ENCODE measurements around the gene AJAP1.
"Not testable (repeated sequence)": the region's sequence is repeated elsewhere in the genome, so short reads cannot be mapped to it uniquely, and the experiment has no call there.

The AJAP1 gene, protein sequence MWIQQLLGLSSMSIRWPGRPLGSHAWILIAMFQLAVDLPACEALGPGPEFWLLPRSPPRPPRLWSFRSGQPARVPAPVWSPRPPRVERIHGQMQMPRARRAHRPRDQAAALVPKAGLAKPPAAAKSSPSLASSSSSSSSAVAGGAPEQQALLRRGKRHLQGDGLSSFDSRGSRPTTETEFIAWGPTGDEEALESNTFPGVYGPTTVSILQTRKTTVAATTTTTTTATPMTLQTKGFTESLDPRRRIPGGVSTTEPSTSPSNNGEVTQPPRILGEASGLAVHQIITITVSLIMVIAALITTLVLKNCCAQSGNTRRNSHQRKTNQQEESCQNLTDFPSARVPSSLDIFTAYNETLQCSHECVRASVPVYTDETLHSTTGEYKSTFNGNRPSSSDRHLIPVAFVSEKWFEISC

DNA sequence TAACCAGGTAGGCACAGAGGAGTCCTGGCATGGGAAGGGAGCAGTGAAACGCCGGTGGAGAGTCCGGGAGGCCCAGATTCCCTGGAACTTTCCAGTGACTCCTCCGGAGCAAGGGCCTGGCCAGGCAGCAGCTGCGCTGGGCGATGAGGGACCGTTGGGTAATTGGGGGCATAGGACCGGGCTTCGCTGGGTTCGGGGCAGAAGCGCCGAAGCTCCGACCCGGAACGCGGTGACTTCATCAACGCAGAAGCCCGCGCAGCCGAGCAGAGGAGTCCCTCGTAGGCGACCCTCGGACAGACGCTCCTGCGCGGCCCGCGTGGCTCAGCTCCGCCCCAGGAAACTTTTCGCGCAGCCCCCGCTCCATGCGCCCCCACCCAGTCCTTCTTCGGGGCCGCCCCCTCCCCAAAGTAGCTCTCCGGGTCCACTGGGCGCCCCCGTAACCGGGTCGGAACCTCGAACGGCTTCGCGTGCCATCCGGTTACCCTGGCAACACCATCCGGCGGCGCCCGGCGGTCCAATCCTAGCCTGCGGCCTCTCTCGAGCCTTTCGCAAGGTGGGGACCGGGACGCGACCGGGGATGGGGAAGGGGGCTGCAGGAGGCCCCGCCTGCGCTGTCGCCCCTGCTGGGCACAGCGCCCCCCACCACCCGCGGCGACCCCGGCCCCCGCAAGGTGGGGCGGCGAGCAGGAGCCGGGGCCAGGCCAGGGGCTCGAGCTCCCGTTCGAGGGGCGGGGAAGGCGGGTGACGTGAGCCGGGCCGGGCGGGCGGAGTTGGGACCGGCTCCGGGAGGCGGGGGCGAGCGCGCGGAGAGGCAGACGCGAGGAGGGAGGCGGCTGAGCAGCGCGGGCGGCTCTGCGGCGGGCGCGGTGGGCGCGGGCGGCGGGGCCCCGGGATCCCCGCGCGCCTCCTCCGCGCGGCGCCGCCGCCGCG, at the start of gene AJAP1:
TSS of gene AJAP1 (plus strand) at position 814 of the 930 bp plus-strand sequence. CDS start 817 bp downstream, outside the sequence.
- no peak for DNase-seq (ENCODE audit: low read depth in 2 of 2)

DNA sequence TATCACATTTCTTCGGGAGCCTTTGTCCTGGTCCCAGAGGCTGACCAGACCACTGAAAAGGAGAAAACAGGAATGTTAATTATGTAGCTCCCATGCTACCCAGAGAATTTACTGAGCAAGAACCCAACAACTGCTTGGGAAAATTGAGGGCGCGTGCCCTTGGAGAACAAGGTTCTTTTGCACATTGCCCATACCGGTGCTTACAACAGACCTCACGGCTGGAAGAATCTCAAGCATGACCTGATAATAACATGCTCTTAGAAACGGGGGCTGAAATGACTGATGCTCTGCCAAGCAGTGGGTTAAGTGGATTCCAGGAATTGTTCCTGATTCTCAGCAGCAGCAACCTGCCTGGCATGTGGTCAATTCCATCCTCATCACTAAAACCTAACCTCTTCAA, 49.3 kb upstream of the AJAP1 start:
- DNase-seq (ENCODE audit: low read depth in 2 of 2), result no peak

DNA sequence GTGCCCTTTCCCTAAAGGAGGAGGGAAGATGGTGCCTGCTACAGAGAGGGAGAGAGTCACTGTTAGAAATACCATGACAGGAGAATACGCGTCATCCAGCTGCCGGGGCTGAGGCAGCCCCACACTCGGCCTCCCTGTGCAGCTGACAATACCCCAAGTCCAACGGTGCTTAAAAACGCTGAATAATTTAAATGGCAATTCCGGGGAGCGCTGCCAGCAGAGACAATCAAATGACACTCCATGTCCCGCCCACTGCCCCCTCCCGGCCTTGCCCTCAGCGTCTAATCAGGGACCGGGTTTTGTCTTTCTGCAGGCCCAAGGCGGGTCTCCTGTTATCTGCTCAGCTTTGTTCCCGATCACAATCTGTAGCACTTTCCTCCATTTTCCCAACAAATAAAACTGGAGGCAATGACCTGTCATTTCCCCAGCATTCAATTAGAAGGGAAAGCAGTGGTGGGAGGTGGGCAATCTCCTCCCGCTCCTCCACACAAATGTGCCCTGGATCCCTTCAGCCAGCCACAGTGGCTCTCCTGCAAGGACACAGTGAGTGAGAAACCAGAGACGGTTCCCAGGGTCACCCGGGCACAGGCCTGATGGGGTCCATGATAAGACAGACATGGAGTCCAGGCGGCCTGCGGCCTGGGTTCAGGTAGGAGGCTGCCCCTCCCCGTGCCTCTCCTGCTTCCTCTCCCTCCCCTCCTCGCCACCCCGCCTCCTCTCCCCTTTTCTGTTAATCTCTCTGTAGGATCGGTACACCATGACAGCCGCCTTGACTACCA, 42.7 kb upstream of the AJAP1 start:
- no peak for DNase-seq (ENCODE audit: low read depth in 2 of 2)

DNA sequence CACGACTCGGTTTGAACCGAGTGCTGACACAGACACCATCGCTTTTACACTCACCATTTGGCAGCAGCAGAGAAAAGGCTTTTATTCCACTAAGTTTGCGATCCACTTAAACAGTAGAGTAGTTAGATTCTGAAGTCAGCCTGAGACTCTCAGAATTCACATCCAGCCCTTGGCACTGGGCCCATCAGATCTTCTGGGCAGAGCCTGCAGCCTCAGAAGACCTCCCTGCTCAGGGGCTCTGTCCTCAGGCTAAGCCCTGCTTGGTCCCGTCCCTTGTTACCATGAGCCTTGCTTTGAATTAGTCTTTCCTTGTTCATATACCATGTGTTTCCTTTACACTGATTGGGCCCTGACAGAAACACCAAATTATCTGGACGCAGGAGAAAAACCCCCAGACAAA, 41.4 kb upstream of the AJAP1 start:
- DNase-seq (ENCODE audit: low read depth in 2 of 2), result no peak

DNA sequence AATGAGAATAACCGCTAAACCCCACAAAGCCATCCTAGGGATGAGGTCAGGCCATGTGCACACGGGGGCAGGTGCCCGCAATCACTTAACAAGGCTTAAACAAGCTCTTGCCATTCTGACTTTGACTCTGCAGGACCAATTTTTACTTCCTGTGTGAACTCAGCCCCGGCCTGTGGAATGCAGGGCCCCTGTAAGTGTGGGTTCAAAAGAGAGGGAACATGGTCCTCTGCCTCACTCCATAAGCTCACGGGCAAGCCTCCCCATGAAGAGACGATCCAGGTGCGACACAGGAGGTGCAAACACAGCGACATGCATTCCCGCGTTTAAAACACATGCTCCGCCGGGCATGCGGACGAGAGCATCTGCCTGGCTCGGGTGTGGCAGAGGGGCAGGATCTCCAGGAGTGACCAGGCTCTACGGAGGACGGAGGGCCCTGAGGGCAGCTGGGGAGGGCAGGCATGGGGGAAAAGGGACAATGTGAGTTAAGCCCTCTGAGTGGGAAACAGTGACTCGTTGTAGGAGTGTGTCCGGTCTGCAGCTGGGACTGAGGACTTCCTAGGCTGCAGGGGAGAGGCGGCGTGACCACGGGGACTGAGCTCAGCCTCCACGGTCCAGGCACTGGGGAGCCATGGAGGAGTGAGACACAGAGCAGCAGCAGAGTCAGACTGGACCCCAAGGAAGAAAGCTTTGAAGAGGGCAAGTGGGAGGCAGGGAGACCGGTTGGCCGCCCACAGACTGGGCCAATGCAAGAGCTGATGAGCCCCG, 40.6 kb upstream of the AJAP1 start:
- no peak for DNase-seq (ENCODE audit: low read depth in 2 of 2)

DNA sequence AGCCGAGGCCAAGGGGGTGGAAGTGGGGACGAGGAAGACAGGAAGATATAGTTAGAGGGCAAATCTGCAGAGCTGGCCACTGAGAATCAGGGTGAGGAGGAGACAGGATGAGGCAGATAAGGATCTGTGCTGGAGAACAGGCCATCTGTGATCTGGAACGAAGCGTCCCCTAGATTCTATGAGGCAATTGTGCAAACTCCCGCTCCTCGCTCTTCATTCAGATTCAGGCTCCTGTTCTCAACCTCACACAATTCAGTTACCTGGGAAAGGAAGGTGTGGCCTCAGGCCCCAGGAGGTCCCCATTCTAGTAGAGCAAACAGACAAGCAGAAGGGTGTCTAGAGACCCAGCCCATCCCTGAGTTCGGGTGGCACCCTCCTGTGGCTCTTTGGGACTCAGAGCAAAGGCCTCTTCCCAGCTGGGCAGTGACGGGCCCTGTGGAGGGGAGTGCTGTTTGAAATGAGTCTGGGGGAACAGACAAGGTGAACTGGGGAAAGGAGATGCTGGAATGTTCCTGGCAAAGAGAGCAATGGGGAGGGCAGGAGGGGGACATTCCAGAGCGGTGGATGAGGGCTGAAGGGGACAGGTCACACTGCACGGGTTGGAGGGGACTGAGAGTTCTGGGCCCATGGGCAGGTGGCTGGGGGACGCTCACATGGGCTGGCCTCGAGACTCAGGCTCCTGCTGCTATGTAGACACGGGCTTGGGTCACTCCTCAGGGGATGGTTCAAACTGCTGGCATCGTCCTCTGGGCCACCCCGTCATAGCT, 39.9 kb upstream of the AJAP1 start:
- no peak for DNase-seq (ENCODE audit: low read depth in 2 of 2)

DNA sequence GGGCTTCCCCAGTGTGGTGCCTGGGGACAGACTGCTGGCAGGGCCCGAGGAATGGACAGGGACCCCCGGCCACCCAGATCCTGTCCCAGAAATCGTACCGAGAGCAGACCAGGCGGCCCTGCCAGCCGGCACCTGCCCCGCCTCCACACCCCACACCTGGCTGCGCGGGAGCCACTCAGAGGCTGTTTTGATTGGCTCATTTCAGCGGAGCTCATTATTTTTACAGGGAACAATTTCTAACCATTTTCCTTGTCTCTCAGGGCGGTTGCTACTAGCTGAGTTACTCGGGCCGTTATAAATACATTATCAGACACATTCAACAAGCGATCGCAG, 39.3 kb upstream of the AJAP1 start:
- no peak for DNase-seq (ENCODE audit: low read depth in 2 of 2)

DNA sequence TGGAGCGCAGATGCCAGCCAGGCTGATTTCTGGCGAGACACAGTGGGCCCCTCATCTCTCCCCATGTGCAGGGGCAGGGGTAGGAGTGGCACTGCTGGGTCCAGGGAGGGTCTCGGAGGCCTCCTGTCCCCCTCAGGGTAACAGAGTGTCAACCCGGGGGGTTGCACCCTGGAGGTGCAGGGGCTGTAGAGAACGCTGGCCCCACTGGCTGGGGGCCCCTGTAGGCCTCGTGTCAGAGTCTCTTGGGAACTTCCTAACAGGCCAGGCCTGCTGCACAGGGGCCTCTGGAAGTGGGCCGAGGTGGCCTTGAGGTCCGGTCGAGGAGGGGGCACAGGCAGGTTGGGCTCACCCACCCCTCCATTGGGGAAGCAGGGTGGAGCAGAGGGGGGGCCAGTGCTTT, 38.9 kb upstream of the AJAP1 start:
- DNase-seq (ENCODE audit: low read depth in 2 of 2), result no peak

DNA sequence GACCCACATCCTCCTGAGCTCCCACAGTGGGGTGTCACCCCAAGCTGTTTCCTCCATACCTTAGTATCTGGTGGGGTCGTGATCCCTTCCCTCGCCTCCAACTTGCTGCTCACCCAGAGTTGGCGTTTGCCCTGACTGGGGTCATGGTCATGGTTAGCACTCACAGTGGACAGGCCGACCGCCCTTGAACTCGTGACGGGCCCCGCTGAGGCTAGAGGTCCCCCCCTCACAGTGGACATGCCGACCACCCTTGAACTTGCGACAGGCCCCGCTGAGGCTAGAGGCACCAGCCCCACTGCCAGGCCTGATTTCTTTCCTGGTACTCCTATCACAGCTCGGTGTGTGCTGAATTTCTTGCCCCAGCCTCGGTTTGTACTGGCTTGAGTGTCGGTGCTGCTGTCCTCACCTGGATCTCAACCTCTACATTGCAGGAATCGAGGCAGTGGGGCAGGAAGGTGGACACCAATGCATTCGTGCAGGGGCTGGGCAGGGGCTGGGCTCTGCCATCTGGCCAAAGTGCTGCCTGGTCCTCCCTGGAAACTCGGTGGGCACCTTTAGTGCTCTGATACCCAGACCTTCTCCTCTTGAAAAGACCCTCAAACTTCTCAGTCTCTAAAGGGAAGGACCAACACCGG, 37.5 kb upstream of the AJAP1 start:
- no peak for DNase-seq (ENCODE audit: low read depth in 2 of 2)

DNA sequence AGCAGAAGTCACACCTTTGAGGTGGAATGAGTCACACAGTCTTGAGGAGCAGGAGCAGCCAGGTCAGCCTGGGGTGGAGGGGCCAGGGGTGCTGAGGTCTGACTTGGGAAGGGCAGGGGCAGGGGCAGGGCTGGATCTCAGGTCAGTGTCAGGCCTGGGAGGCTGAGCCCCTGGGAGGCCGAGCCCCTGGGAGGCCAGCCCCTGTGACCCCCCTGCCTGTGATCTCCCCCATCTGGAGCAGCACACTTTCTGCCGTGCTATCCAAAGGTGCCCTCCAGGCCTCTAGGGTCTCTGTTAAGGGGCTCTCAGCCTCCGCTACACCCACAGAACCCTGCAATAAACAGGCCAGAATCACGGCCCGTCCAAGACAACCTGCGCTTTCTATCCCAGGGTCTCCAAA, 36.9 kb upstream of the AJAP1 start:
- DNase-seq (ENCODE audit: low read depth in 2 of 2), result no peak

DNA sequence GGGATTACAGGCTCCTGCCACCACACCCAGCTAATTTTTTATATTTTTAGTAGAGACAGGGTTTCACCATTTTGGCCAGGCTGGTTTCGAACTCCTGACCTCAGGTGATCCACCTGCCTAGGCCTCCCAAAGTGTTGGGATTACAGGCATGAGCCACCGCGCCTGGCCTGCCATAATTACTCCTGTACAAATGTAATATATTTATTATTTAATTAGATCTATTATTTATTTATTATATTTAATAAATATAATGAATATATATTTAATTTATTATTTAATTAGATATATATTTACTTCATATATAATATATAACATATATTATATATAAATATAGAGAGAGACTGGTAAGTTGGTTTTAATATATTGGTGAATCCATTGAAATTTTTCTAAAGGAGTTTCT, 35.6 kb upstream of the AJAP1 start:
- not testable (repeated sequence) for DNase-seq (ENCODE audit: low read depth in 2 of 2)

DNA sequence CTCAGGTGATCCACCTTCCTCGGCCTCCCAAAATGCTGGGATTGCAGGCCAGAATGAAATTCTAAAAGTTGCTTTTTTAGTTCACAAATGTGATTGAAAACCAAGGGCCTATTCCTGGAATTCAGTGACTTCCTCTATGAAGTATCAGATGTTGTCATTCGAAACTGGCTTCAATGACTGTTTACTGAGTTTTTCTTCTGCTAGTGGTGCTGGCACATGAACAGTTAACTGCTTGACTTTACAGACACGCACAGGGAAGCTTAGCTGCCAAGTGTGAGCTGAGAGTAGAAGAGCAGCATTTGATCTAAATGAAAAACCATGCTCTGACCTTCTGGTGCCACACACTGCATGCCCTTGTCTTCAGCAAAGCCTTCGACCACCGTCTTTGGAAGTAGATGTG, 32.8 kb upstream of the AJAP1 start:
- DNase-seq (ENCODE audit: low read depth in 2 of 2), result no peak

DNA sequence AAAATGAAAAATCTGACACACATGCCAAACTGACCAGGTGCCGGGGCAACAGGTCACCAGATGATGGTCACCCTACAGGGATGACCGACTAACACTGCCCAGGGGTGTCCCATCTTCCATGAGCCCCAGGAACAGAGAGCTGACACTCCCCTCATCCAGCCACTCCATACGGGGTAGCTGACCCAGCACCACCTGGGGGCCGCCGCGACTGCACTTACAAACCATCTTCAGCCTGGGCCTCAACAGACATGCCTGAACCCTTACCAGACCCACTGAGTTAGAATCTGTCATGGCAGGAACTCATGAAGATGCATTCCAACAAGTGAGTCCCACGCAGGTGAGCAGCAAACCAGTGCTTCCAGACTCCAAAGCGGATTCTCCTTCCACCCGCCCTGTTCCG, 31.6 kb upstream of the AJAP1 start:
- DNase-seq (ENCODE audit: low read depth in 2 of 2), result no peak

DNA sequence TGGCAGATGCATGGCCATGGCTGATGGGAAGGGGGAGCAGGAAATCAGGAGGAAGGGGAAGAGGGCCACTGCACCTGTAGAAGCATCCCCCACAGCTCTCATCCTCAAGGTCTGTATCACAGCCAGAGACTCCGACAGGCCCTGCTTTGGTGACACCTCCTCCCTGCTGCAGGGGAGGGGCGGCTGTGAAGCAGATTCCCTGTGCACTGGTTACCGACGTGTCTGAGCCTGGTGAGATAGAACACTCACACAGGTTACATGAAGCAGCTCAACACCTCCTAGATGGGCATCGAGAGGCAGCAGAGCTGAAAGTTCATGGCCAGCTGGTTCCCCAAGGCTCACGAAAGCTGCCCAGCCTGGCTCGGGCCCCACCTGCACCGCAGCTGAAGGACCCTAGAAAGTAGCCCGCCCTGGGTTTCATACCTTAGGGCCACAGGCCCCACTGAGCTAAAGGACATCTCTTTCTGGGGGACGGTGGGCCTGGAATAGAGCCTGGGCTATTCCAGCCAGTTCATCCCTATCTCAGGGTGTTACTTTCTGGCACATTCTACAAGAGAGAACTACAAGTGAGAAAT, 30.2 kb upstream of the AJAP1 start:
- no peak for DNase-seq (ENCODE audit: low read depth in 2 of 2)

DNA sequence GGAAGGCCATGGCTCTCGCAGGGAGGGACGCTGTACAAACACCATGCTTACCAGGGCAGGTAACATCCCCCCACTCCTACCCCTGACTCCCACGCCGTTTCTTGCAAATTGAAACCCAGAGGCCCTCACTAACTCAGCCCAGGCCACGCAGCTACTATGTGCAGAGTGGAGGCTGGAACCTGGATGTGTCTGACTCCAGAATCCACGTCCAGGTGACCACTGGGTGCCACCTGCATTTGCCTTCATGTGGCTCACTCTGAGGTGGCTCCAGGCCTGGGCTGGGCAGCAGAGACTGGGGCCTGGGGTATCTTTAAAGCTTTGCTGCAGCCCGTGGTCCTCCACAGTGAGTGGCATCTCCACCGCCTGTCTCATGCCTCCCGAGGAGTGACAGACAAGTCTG, 29.6 kb upstream of the AJAP1 start:
- DNase-seq (ENCODE audit: low read depth in 2 of 2), result no peak

DNA sequence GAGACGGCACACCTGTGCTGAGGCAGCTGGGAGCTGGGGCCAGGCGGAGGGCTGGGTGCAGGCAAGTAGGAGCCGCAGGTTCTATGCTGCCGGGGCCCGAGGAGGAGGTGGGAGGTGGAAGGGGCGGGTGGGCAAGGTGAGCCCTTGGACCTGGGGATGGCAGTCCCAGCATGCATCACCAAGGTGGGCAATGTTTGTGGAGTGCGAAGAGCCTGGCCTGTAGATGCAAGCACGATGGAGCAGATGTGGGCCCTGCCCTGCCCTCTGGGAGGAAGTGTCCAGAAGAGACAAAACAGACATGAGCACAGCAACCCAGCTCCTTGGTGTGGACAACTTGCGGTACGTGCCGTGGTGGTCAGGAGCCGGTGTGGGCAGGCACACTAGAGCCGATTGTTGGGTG, 28.3 kb upstream of the AJAP1 start:
- no peak for DNase-seq (ENCODE audit: low read depth in 2 of 2)

DNA sequence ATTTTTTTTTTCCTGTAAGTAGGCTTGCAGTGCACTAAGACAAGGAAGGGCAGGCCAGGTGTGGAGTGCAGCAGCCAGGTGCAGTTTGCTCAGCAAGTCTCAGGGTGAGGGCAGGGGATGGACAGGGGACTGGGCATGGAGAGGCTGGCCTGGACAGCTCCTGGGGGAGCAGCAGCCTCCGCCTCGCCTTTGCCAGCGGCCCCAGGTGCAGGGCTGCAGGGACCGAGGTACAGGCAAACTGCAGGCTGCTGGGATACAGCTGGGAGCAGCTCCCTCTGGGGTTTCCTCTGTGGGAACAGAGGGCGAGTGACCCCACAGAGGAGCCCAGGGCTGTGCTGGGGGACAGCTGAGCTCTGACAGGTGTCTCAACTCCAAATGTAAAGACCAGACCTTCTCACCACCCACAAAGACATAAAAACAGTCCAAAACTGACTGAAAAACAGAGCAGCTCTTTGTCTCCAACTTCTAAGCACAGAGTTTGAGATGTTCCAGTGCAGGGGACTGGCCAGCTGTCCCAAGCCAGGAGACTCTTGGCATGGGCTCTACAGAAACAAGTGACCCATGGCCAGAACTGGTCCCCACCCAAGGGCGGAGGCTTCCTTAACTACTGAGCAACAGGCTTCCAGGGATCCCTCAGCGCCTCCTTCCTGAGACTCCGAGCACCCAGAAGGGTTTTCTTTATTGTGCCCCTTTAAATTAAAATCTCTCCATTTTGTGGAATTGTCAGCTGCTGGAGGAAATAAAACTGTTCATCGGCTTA, 27.7 kb upstream of the AJAP1 start:
- no peak for DNase-seq (ENCODE audit: low read depth in 2 of 2)

DNA sequence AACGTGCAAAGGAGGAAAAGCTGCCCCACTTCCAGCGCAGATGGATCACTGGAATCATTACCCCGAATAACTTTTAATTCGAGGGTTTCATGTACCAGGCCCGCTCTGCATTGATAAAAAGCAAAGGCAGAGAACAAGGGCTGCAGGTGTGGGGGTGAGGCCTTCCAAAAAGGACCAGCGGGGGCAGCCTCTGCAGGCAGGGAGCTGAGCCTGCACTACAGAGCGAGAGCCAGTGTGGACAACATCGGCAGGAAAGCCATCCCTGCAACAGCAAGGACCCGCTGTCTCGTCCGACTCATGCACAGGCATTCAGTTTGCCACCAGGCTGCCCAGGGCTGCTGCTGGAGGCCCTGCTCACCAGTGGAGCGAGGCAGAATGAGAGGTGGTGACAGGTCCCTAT, 27.1 kb upstream of the AJAP1 start:
- DNase-seq (ENCODE audit: low read depth in 2 of 2), result no peak

DNA sequence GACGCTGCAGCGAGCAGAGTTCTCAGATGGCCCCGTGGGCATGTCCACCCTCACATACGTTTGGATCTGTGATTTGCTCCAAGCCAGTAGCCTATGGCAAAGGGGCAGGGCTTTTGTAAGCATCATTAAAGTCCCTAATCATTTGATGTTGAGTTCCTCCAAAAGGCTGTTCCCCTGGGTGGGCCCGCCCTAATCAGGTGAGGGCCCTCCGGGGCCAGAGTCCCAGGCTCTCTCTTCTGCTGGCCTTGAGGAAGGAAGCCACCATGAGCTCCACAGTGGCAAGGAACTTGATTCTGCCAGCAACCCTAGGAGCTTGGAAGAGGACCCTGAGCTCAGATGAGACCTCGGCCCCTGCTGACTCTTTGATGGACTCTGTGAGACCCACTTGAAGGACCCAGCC, 25.4 kb upstream of the AJAP1 start:
- no peak for DNase-seq (ENCODE audit: low read depth in 2 of 2)

Measured in activated CD4-positive, alpha-beta T cell treated with anti-CD3 and anti-CD28 coated beads for 24 hours (primary cell).